A549 (cell line): ENCODE results near the gene MRPL9.

ENCODE experiments used
- CEBPB ChIP-seq, 2 experiments: fragments of >200 bp in 1 of 2; sonication (Bioruptor Twin) in 1 of 2; formaldehyde crosslinking in 1 of 2; IDR thresholded peaks; 2 replicates each; pipeline ENCODE4 v1.6.1; 2012 to 2016
- CHD4 ChIP-seq: fragments of 200-600 bp; sonication (generic); IDR thresholded peaks from 2 replicates; pipeline ENCODE4 v1.6.1; 2016; ENCODE audit warnings: antibody characterized with exemption, mild to moderate bottlenecking, borderline replicate concordance
- CTCF ChIP-seq: fragments of >200 bp; sonication (Bioruptor Twin); formaldehyde crosslinking; IDR thresholded peaks from 3 replicates; pipeline ENCODE4 v1.5.1; 2016
- EP300 ChIP-seq, 2 experiments: fragments of >200 bp; sonication (Bioruptor Twin); formaldehyde crosslinking; IDR thresholded peaks; 2 replicates in 1 of 2; 3 replicates in 1 of 2; pipeline ENCODE4 v1.6.1; 2016 to 2017
- TF ChIP-seq, protein P1 (sequence below): IDR thresholded peaks from 2 replicates; pipeline ENCODE4 v1.6.1; 2012

- TF ChIP-seq EP300 (IDR thresholded peaks at IDR 0.05), result no peak
- no peak for TF ChIP-seq CTCF
- TF ChIP-seq, protein P1, sequence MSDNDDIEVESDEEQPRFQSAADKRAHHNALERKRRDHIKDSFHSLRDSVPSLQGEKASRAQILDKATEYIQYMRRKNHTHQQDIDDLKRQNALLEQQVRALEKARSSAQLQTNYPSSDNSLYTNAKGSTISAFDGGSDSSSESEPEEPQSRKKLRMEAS, result no peak
- TF ChIP-seq CHD4, result no peak
- TF ChIP-seq CEBPB (IDR thresholded peaks at IDR 0.05), result no peak
These were observed 2.5 kb downstream of the MRPL9 start for GRCh38 chr1:151760597-151761385.
